Left lung (tissue), 14 donors: ENCODE measurements around the gene CSTB. TPM values are rescaled to one million over a fixed set of nuclear protein-coding genes. Genes with fewer than 3 reads are reported as not detected.
"Not testable (repeated sequence)": the region's sequence is repeated elsewhere in the genome, so short reads cannot be mapped to it uniquely, and the experiment has no call there.

Experiments
- ATAC-seq: fragments of 200-7000 bp; cut with Tn5 transposase; one replicate; pipeline ENCODE4 v1.9.1; 2020; ENCODE audit warnings: moderate library complexity
- DNase-seq, 4 donors: peaks; one replicate each; pipeline ENCODE4 v3.0.0-alpha.2; 2013 to 2020
- H3K27ac ChIP-seq, 2 donors: fragments of 200-600 bp; sonication (generic) in 1 of 2; one replicate each; pipeline versions ENCODE4 v1.5.0 to v1.8.0; 2020 to 2021
- H3K27me3 ChIP-seq, 2 donors: fragments of 200-600 bp; sonication (generic) in 1 of 2; one replicate each; pipeline versions ENCODE4 v1.5.0 to v1.8.0; 2020 to 2021
- H3K36me3 ChIP-seq, 2 donors: fragments of 200-600 bp; sonication (generic) in 1 of 2; one replicate each; pipeline versions ENCODE4 v1.5.0 to v1.8.0; 2020 to 2021
- H3K4me1 ChIP-seq, 2 donors: fragments of 200-600 bp; one replicate each; pipeline ENCODE4 v1.8.0; 2021
- H3K4me3 ChIP-seq, 2 donors: fragments of 200-600 bp; sonication (generic) in 1 of 2; one replicate each; pipeline versions ENCODE4 v1.5.0 to v1.8.0; 2020 to 2021; ENCODE audit warnings: mild to moderate bottlenecking in 1 of 2
- H3K9me3 ChIP-seq, 2 donors: fragments of 200-600 bp; sonication (generic) in 1 of 2; one replicate each; pipeline versions ENCODE4 v1.5.0 to v1.8.0; 2020 to 2021
- intact Hi-C, 2 donors: fragments of 100-400 bp; cut with DNase I; formaldehyde crosslinking; loops; one replicate each; pipeline versions ENCODE4 v1.11.2 to v1.14.2; 2022
- long read RNA-seq, 12 donors: library from polyadenylated mRNA in 2 of 12; unstranded in 2 of 12; transcript quantifications; one replicate each; pipeline ENCODE4 v2.0.0 and lab custom pipeline, GENCODE V29; 2019 to 2026
- polyA plus RNA-seq, 6 donors: library from polyadenylated mRNA; unstranded; fragments of 120-200 nt; gene quantifications; one replicate each; pipeline ENCODE4 v1.2.1, GENCODE V29; 2013; ENCODE audit not compliant: insufficient read length in 6 of 6
- total RNA-seq, 2 donors: library from RNA; stranded (reverse); fragmentation: NEBNext Ultra II Directional; extraction: Animal tissue kit (Norgen Biotek cat#: 25700); gene quantifications; one replicate each; pipeline ENCODE4 v1.2.1, GENCODE V29; 2021
- TF ChIP-seq, protein P1 (sequence below), 2 donors: fragments of 200-600 bp; sonication (generic) in 1 of 2; IDR thresholded peaks; one replicate each; pipeline versions ENCODE4 v1.5.0 to v1.8.0; 2021; ENCODE audit warnings: antibody characterized with exemption in 2 of 2
- donor health status: DM: no; HTN: yes; CAD: no.
- donor health status: DM: no; HTN: no; CAD: no.

CSTB gene, protein sequence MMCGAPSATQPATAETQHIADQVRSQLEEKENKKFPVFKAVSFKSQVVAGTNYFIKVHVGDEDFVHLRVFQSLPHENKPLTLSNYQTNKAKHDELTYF
- total RNA-seq: 100 to 1,000 TPM; 123 to 133 TPM
- 10 to 100 TPM; 36.5 to 43.4 (median 37.4) TPM for polyA plus RNA-seq
- long read RNA-seq, donor 1, transcript CSTB-201 (3 exons, 2,164 nt): major isoform, 151 of 226 reads
- long read RNA-seq, donor 1, transcript CSTB-202 (1 exons, 3,744 nt): minor isoform, 27 of 226 reads
- long read RNA-seq, donor 1, partial matches to known transcripts: 35 of 226 reads
- long read RNA-seq, donor 1, other reads (novel, unspliced or antisense): 8 of 226 reads
- long read RNA-seq, donor 2, transcript CSTB-201 (3 exons, 2,164 nt): major isoform, 116 of 178 reads
- long read RNA-seq, donor 2, transcript CSTB-202 (1 exons, 3,744 nt): minor isoform, 47 of 178 reads
- long read RNA-seq, donor 2, partial matches to known transcripts: 11 of 178 reads
- long read RNA-seq, donor 2, other reads (novel, unspliced or antisense): 0 of 178 reads
- long read RNA-seq, donor 3, transcript CSTB-201 (3 exons, 2,164 nt): major isoform, 122 of 147 reads
- long read RNA-seq, donor 3, transcript CSTB-204 (2 exons, 2,354 nt): minor isoform, 5 of 147 reads
- long read RNA-seq, donor 3, transcript CSTB-202 (1 exons, 3,744 nt): minor isoform, 13 of 147 reads
- long read RNA-seq, donor 3, partial matches to known transcripts: 6 of 147 reads
- long read RNA-seq, donor 3, other reads (novel, unspliced or antisense): 0 of 147 reads
- long read RNA-seq, donor 4, transcript CSTB-201 (3 exons, 2,164 nt): major isoform, 515 of 539 reads
- long read RNA-seq, donor 4, partial matches to known transcripts: 3 of 539 reads
- long read RNA-seq, donor 4, other reads (novel, unspliced or antisense): 17 of 539 reads
- long read RNA-seq, donor 5, transcript CSTB-204 (2 exons, 2,354 nt): minor isoform, 5 of 154 reads
- long read RNA-seq, donor 5, transcript CSTB-202 (1 exons, 3,744 nt): minor isoform, 14 of 154 reads
- long read RNA-seq, donor 5, transcript CSTB-201 (3 exons, 2,164 nt): major isoform, 124 of 154 reads
- long read RNA-seq, donor 5, partial matches to known transcripts: 11 of 154 reads
- long read RNA-seq, donor 5, other reads (novel, unspliced or antisense): 0 of 154 reads
- long read RNA-seq, donor 6, transcript CSTB-202 (1 exons, 3,744 nt): minor isoform, 14 of 117 reads
- long read RNA-seq, donor 6, transcript CSTB-201 (3 exons, 2,164 nt): major isoform, 93 of 117 reads
- long read RNA-seq, donor 6, partial matches to known transcripts: 7 of 117 reads
- long read RNA-seq, donor 6, other reads (novel, unspliced or antisense): 0 of 117 reads
- long read RNA-seq, donor 7, transcript CSTB-201 (3 exons, 2,164 nt): major isoform, 47 of 64 reads
- long read RNA-seq, donor 7, transcript CSTB-202 (1 exons, 3,744 nt): minor isoform, 10 of 64 reads
- long read RNA-seq, donor 7, partial matches to known transcripts: 6 of 64 reads
- long read RNA-seq, donor 7, other reads (novel, unspliced or antisense): 0 of 64 reads
- long read RNA-seq, donor 8, transcript CSTB-202 (1 exons, 3,744 nt): minor isoform, 12 of 61 reads
- long read RNA-seq, donor 8, transcript CSTB-201 (3 exons, 2,164 nt): major isoform, 48 of 61 reads
- long read RNA-seq, donor 8, partial matches to known transcripts: 0 of 61 reads
- long read RNA-seq, donor 8, other reads (novel, unspliced or antisense): 0 of 61 reads
- long read RNA-seq, donor 9, partial matches to known transcripts: 0 of 2 reads
- long read RNA-seq, donor 9, other reads (novel, unspliced or antisense): 0 of 2 reads
- long read RNA-seq, donor 10, transcript CSTB-201 (3 exons, 2,164 nt): major isoform, 286 of 295 reads
- long read RNA-seq, donor 10, partial matches to known transcripts: 3 of 295 reads
- long read RNA-seq, donor 10, other reads (novel, unspliced or antisense): 3 of 295 reads
- long read RNA-seq, donor 11, transcript CSTB-201 (3 exons, 2,164 nt): major isoform, 102 of 164 reads
- long read RNA-seq, donor 11, transcript CSTB-202 (1 exons, 3,744 nt): minor isoform, 17 of 164 reads
- long read RNA-seq, donor 11, partial matches to known transcripts: 43 of 164 reads
- long read RNA-seq, donor 11, other reads (novel, unspliced or antisense): 0 of 164 reads
- long read RNA-seq, donor 12, transcript CSTB-202 (1 exons, 3,744 nt): minor isoform, 12 of 90 reads
- long read RNA-seq, donor 12, transcript CSTB-201 (3 exons, 2,164 nt): major isoform, 69 of 90 reads
- long read RNA-seq, donor 12, partial matches to known transcripts: 5 of 90 reads
- long read RNA-seq, donor 12, other reads (novel, unspliced or antisense): 0 of 90 reads

DNA sequence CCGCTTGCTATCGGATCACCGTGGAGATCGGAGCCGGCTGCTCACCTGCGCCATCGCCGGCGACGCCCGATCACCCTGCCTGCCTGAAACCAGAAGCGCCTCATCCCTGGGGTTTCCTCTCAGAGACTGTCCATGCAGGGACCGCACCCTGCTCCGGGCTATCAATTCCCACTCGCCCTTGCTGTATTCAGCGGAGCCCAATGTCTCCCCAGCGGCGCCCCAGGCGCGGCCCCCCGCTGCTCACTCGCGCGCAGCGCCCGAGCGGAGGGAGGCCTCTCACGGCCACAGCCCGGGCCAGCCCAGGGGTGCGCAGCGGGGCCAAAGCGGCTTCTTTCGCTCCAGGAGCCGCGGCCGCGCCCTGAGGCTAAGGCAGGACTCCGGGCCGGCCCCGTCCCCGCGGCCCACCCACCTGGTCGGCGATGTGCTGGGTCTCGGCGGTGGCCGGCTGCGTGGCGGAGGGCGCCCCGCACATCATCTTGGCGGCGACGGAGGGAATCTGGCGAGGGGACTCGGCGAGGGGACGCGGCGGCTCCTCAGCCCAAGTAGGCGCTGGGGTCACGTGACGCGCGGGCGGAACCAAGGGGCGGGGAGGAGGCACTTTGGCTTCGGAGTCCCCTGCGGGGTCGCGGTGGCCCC is at the start of gene CSTB:
Gene CSTB, minus strand, starts transcription at position 514 of the 636 bp plus-strand sequence. Its CDS starts 39 bp downstream, at position 475.
- Histone ChIP-seq H3K4me3 (peak within 1 kb of the TSS; percentile 77 to 97), H3K4me1 (peaks cover 8 to 42% of the 10 kb centered on the region in 2 donors), H3K36me3 (peaks cover 0 to 24% of the 10 kb centered on the region in 2 donors), H3K9me3 (no peaks in the 10 kb centered on the region), H3K27ac (peak within 1 kb of the TSS; percentile 85 to 92), H3K27me3 (no peaks in the 10 kb centered on the region)
- intact Hi-C loops: loop anchor here in 1 of 2 donors (10.0 kb wide), 1 partner anchor 61 kb away; the partner anchor contains the start of gene PDXK
- DNase-seq (peak; percentile 74 to 98 (median 84)), ATAC-seq (peak; percentile 79)
- TF ChIP-seq, protein P1, sequence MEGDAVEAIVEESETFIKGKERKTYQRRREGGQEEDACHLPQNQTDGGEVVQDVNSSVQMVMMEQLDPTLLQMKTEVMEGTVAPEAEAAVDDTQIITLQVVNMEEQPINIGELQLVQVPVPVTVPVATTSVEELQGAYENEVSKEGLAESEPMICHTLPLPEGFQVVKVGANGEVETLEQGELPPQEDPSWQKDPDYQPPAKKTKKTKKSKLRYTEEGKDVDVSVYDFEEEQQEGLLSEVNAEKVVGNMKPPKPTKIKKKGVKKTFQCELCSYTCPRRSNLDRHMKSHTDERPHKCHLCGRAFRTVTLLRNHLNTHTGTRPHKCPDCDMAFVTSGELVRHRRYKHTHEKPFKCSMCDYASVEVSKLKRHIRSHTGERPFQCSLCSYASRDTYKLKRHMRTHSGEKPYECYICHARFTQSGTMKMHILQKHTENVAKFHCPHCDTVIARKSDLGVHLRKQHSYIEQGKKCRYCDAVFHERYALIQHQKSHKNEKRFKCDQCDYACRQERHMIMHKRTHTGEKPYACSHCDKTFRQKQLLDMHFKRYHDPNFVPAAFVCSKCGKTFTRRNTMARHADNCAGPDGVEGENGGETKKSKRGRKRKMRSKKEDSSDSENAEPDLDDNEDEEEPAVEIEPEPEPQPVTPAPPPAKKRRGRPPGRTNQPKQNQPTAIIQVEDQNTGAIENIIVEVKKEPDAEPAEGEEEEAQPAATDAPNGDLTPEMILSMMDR (IDR thresholded peaks at IDR 0.05): no peak

DNA sequence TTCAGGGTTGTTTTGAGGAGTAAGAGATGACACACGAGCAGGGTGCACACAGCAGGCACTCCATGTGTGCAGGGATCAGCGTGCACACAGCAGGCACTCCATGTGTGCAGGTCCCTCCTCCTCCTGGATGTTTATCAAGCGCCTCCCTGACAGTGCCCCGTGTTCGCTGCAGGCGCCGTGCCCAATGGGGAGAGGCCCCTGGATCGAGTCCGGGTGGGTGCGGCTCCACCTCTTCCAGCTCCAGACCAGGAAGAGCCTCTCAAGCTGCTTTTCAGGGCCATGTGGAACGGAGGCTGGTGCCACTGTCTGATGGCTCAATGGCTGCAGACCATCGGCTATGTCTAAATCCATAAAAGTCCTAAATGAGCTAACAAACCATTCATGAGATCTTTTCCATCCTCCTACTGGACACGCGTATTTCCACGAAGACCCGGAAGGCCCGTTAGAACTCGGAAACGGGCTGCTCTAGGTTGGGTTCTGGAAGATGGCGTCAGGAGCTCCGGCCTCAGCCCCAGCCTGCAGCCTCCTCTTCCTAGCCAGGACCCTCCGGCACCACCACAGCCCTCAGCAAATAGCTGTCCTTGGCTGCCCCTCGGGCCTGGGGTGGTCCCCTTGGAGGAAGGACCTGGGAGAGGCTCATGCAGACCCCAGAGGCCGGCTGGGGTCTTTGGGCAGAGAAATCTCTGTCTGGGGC is 49.3 kb upstream of the CSTB start:
- Histone ChIP-seq H3K4me3 (no peak overlapping the region), H3K4me1 (no peaks in the 10 kb centered on the region), H3K27me3 (peaks cover 0 to 32% of the 10 kb centered on the region in 2 donors), H3K36me3 (no peaks in the 10 kb centered on the region), H3K9me3 (no peaks in the 10 kb centered on the region), H3K27ac (no peak overlapping the region)
- intact Hi-C loops: no loop called here
- ATAC-seq (no peak), DNase-seq (peak in 1 of 4 donors; percentile 54)
- TF ChIP-seq, protein P1 (IDR thresholded peaks at IDR 0.05): no peak

DNA sequence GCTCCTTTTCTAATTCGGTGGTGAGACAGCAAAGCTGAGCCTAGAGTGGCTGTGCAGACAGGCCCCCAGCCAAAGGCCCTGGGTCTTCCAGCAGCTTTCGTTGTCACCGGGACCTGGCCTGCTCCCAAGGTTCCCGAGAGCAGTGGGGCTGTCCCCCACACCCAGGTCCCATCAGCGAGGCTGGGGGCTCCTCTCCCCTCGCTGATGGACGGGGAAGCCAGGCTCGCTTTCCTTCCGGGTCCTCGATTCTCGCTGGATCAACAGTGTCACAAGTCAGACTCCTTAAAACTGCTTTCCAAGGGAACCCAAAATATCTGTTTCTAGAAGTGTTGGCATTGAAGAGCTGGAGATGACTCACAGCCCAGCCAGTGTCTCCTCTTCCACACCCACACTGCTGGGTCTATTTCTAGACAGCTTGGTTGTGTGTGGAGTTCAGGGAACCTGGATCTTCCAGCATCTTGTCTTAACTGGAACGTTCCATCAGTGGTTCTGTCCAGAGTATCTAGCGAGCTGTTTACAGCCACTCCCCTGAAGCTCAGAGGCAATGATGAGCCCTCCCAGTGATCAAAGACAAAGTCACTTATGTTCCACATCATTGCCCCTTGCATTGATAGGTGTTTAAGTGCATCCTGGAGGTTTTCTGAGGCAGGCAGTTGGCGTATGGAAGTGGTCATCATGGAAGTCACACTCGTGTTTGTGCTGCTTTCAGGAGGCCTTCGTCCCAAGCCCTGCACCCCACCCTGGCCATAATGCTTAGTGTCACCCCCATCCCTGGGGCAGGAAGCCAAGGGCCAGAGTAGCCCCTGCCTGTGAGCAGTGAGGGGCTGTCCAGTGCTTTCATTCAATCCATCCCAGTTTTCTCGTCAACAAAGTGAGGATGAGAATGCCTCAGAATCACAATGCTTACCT is 48.5 kb upstream of the CSTB start:
- TF ChIP-seq, protein P1 (IDR thresholded peaks at IDR 0.05): no peak
- no peaks in the 10 kb centered on the region for H3K9me3 ChIP-seq
- H3K27ac ChIP-seq: no peak overlapping the region
- no peak overlapping the region for H3K4me3 ChIP-seq
- peaks cover 0 to 6% of the 10 kb centered on the region in 2 donors for H3K4me1 ChIP-seq
- ATAC-seq (peak; percentile 11), DNase-seq (peak in 1 of 4 donors; percentile 60)
- intact Hi-C loops: no loop called here
- H3K27me3 ChIP-seq: peaks cover 0 to 24% of the 10 kb centered on the region in 2 donors
- H3K36me3 ChIP-seq: no peaks in the 10 kb centered on the region

DNA sequence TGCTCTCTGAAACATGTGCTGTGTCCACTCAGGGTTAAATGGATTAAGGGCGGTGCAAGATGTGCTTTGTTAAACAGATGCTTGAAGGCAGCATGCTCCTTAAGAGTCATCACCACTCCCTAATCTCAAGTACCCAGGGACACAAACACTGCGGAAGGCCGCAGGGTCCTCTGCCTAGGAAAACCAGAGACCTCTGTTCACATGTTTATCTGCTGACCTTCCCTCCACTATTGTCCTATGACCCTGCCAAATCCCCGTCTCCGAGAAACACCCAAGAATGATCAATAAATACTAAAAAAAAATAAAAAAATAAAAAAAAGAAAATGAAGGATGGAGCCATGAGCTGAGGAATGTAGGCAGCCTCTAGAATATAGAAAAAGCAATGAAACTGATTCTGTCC is 46.6 kb upstream of the CSTB start:
- ATAC-seq, H3K36me3 ChIP-seq: not testable (repeated sequence)

DNA sequence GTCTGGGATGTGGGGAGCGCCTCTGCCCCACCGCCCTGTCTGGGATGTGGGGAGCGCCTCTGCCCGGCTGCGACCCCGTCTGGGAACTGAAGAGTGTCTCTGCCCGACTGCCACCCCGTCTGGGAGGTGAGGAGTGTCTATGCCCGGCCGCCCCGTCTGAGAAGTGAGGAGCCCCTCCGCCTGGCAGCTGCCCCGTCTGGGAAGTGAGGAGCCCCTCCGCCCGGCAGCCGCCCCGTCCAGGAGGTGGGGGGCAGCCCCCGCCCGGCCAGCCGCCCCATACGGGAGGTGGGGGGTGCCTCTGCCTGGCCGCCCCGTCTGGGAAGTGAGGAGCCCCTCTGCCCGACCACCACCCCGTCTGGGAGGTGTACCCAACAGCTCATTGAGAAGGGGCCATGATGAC is 46.1 kb upstream of the CSTB start:
- peak in 1 of 4 donors; percentile 41 for DNase-seq
- H3K9me3 ChIP-seq, H3K27ac ChIP-seq, intact Hi-C loops, H3K36me3 ChIP-seq, ATAC-seq, H3K4me3 ChIP-seq: not testable (repeated sequence)
- peaks cover 0 to 25% of the 10 kb centered on the region in 2 donors for H3K4me1 ChIP-seq
- peaks cover 0 to 19% of the 10 kb centered on the region in 2 donors for H3K27me3 ChIP-seq

More for the DNA sequence above, 46.6 kb upstream of the CSTB start:
- intact Hi-C loops, H3K27ac ChIP-seq, H3K4me3 ChIP-seq, H3K9me3 ChIP-seq, DNase-seq: not testable (repeated sequence)
- peaks cover 0 to 20% of the 10 kb centered on the region in 2 donors for H3K4me1 ChIP-seq
- peaks cover 0 to 19% of the 10 kb centered on the region in 2 donors for H3K27me3 ChIP-seq
